H9 (cell line): ENCODE results near the gene RASGRF1. TPM values are rescaled to one million over a fixed set of nuclear protein-coding genes. Genes with fewer than 3 reads are reported as not detected.

Experiments used
- DNase-seq: peaks from one replicate; pipeline ENCODE4 v3.0.0-alpha.2; 2017
- H2AFZ ChIP-seq: one replicate; pipeline ENCODE4 v1.6.1; 2013; ENCODE audit warnings: mild to moderate bottlenecking, low read length, control low read depth, moderate library complexity
- H2AK5ac ChIP-seq: 2 replicates; pipeline ENCODE4 v1.6.1; 2013; ENCODE audit warnings: low read length, control low read depth, mixed read lengths; ENCODE audit not compliant: insufficient read length
- H2BK120ac ChIP-seq: one replicate; pipeline ENCODE4 v1.6.1; 2013; ENCODE audit warnings: low read depth, mild to moderate bottlenecking, low read length, control low read depth, inconsistent platforms; ENCODE audit not compliant: poor library complexity, severe bottlenecking
- H2BK12ac ChIP-seq: 2 replicates; pipeline ENCODE4 v1.6.1; 2013; ENCODE audit warnings: low read length, control low read depth, mixed read lengths, low read depth; ENCODE audit not compliant: insufficient read length
- H2BK15ac ChIP-seq: 2 replicates; pipeline ENCODE4 v1.6.1; 2013; ENCODE audit warnings: low read depth, low read length, control low read depth
- H2BK20ac ChIP-seq: one replicate; pipeline ENCODE4 v1.6.1; 2013; ENCODE audit warnings: low read depth, mild to moderate bottlenecking, low read length, control low read depth, inconsistent platforms; ENCODE audit not compliant: poor library complexity, severe bottlenecking
- H2BK5ac ChIP-seq: 2 replicates; pipeline ENCODE4 v1.6.1; 2013; ENCODE audit warnings: low read length, control low read depth, mixed read lengths; ENCODE audit not compliant: insufficient read length
- H3K14ac ChIP-seq: 2 replicates; pipeline ENCODE4 v1.6.1; 2013; ENCODE audit warnings: low read length, control low read depth; ENCODE audit not compliant: insufficient read depth
- H3K18ac ChIP-seq: 2 replicates; pipeline ENCODE4 v1.6.1; 2013; ENCODE audit warnings: low read depth, mild to moderate bottlenecking, mixed read lengths, low read length, control low read depth; ENCODE audit not compliant: insufficient read length
- H3K23ac ChIP-seq: 2 replicates; pipeline ENCODE4 v1.6.1; 2013; ENCODE audit warnings: low read length, control low read depth, mixed read lengths, low read depth; ENCODE audit not compliant: insufficient read length
- H3K23me2 ChIP-seq: 2 replicates; pipeline ENCODE4 v1.6.1; 2013; ENCODE audit warnings: low read depth, mild to moderate bottlenecking, mixed read lengths, low read length, control low read depth; ENCODE audit not compliant: insufficient read length, poor library complexity, severe bottlenecking
- H3K27ac ChIP-seq: 2 replicates; pipeline ENCODE4 v1.5.1; 2013; ENCODE audit warnings: low read length, control low read depth, mixed read lengths, low read depth; ENCODE audit not compliant: insufficient read length
- H3K27me3 ChIP-seq: 2 replicates; pipeline ENCODE4 v1.6.1; 2013; ENCODE audit warnings: low read length, control low read depth, inconsistent platforms; ENCODE audit not compliant: insufficient read depth
- H3K4ac ChIP-seq: 2 replicates; pipeline ENCODE4 v1.6.1; 2013; ENCODE audit warnings: low read depth, mild to moderate bottlenecking, control low read depth, inconsistent platforms, low read length, moderate library complexity
- H3K4me1 ChIP-seq: 2 replicates; pipeline ENCODE4 v1.6.1; 2013; ENCODE audit warnings: low read length, control low read depth, inconsistent platforms; ENCODE audit not compliant: insufficient read depth
- H3K4me2 ChIP-seq: 2 replicates; pipeline ENCODE4 v1.6.1; 2013; ENCODE audit warnings: low read length, control low read depth, mixed read lengths; ENCODE audit not compliant: insufficient read length, insufficient read depth
- H3K56ac ChIP-seq: 2 replicates; pipeline ENCODE4 v1.6.1; 2013; ENCODE audit warnings: low read depth, mild to moderate bottlenecking, mixed read lengths, low read length, control low read depth; ENCODE audit not compliant: insufficient read length
- H3K79me1 ChIP-seq: 2 replicates; pipeline ENCODE4 v1.6.1; 2013; ENCODE audit warnings: low read depth, mild to moderate bottlenecking, moderate library complexity, low read length, control low read depth, inconsistent platforms; ENCODE audit not compliant: insufficient read depth, poor library complexity, severe bottlenecking
- H3K79me2 ChIP-seq: 2 replicates; pipeline ENCODE4 v1.6.1; 2013; ENCODE audit warnings: low read length, control low read depth, inconsistent platforms; ENCODE audit not compliant: insufficient read depth
- H3K9ac ChIP-seq: 2 replicates; pipeline ENCODE4 v1.6.1; 2013; ENCODE audit warnings: low read length, control low read depth, mixed read lengths; ENCODE audit not compliant: insufficient read length; ENCODE audit errors: extremely low read depth
- H3K9me3 ChIP-seq: one replicate; pipeline ENCODE4 v1.6.1; 2013; ENCODE audit warnings: low read depth, low read length, inconsistent platforms; ENCODE audit not compliant: control insufficient read depth
- H3T11ph ChIP-seq: one replicate; pipeline ENCODE4 v1.6.1; 2013; ENCODE audit warnings: mild to moderate bottlenecking, low read length, control low read depth, inconsistent platforms
- H4K20me1 ChIP-seq: one replicate; pipeline ENCODE4 v1.6.1; 2013; ENCODE audit not compliant: control insufficient read depth, insufficient read length, insufficient read depth
- H4K5ac ChIP-seq: 2 replicates; pipeline ENCODE4 v1.6.1; 2013; ENCODE audit warnings: low read depth, mild to moderate bottlenecking, mixed read lengths, low read length, control low read depth; ENCODE audit not compliant: insufficient read length
- H4K8ac ChIP-seq: replicated peaks from 2 replicates; pipeline ENCODE4 v1.6.1; 2013; ENCODE audit warnings: low read length, control low read depth, mixed read lengths, low read depth; ENCODE audit not compliant: insufficient read length
- H4K91ac ChIP-seq: 2 replicates; pipeline ENCODE4 v1.6.1; 2013; ENCODE audit warnings: low read depth, mild to moderate bottlenecking, moderate library complexity, mixed read lengths, low read length, control low read depth; ENCODE audit not compliant: insufficient read length
- H3K27ac Mint-ChIP-seq, 3 experiments: 2 replicates in 2 of 3; 3 replicates in 1 of 3; pipeline ENCODE4 v1.8.0; 2020 to 2021; ENCODE audit warnings: mixed read lengths in 3 of 3, mild to moderate bottlenecking in 1 of 3, moderate library complexity in 1 of 3
- H3K27me3 Mint-ChIP-seq: 2 replicates; pipeline ENCODE4 v1.8.0; 2021; ENCODE audit warnings: low read depth, mild to moderate bottlenecking, moderate library complexity, mixed read lengths
- H3K36me3 Mint-ChIP-seq, 3 experiments: 2 replicates in 2 of 3; 3 replicates in 1 of 3; pipeline ENCODE4 v1.8.0; 2020 to 2021; ENCODE audit warnings: low read depth in 3 of 3, mixed read lengths in 3 of 3; ENCODE audit not compliant: insufficient read depth in 1 of 3
- H3K4me1 Mint-ChIP-seq, 2 experiments: 2 replicates each; pipeline ENCODE4 v1.8.0; 2020; ENCODE audit warnings: mixed read lengths in 2 of 2
- H3K4me3 Mint-ChIP-seq, 2 experiments: 2 replicates in 1 of 2; 3 replicates in 1 of 2; pipeline ENCODE4 v1.8.0; 2020 to 2021; ENCODE audit warnings: mild to moderate bottlenecking in 2 of 2, mixed read lengths in 2 of 2, moderate library complexity in 1 of 2
- H3K9me3 Mint-ChIP-seq, 2 experiments: 2 replicates in 1 of 2; 3 replicates in 1 of 2; pipeline ENCODE4 v1.8.0; 2020; ENCODE audit warnings: mild to moderate bottlenecking in 2 of 2, mixed read lengths in 2 of 2, moderate library complexity in 1 of 2
- whole genome bisulfite sequencing: extraction: QIAGEN DNeasy Blood & Tissue Kit; methylation state at CpG from one replicate; pipeline ENCODE4 v1.1.7; 2013; ENCODE audit warnings: missing lambda C conversion rate, low lambda C conversion rate, mixed read lengths; ENCODE audit not compliant: insufficient read length; ENCODE audit errors: extremely low coverage; 5-methylcytosine and 5-hydroxymethylcytosine counted together
- total RNA-seq: library from RNA; stranded (reverse); gene quantifications from 2 replicates; pipeline ENCODE4 v1.2.1, GENCODE V29; 2021
- TF ChIP-seq, protein P1 (sequence below): fragments of 200-600 bp; sonication (generic); conservative IDR thresholded peaks from 3 replicates; pipeline ENCODE4 v1.8.0; 2021; ENCODE audit warnings: antibody characterized with exemption, mild to moderate bottlenecking

The RASGRF1 gene
- total RNA-seq, 1 experiment from 2014 or later, result 0.48 TPM

- H3K79me1 ChIP-seq, result no peaks in the 10 kb centered on the region
- H3K79me2 ChIP-seq, result no peaks in the 10 kb centered on the region
- no peak overlapping the region for H3T11ph ChIP-seq
- H2BK5ac ChIP-seq, result no peak overlapping the region
- H3K18ac ChIP-seq, result no peak overlapping the region
- TF ChIP-seq, protein P1, sequence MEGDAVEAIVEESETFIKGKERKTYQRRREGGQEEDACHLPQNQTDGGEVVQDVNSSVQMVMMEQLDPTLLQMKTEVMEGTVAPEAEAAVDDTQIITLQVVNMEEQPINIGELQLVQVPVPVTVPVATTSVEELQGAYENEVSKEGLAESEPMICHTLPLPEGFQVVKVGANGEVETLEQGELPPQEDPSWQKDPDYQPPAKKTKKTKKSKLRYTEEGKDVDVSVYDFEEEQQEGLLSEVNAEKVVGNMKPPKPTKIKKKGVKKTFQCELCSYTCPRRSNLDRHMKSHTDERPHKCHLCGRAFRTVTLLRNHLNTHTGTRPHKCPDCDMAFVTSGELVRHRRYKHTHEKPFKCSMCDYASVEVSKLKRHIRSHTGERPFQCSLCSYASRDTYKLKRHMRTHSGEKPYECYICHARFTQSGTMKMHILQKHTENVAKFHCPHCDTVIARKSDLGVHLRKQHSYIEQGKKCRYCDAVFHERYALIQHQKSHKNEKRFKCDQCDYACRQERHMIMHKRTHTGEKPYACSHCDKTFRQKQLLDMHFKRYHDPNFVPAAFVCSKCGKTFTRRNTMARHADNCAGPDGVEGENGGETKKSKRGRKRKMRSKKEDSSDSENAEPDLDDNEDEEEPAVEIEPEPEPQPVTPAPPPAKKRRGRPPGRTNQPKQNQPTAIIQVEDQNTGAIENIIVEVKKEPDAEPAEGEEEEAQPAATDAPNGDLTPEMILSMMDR, result no peak
- WGBS, result no CpG with 5 or more reads among the region's 5 CpGs
- H3K4me1 ChIP-seq, result peaks cover 5% of the 10 kb centered on the region; the same call in 1 of the 2 replicates
- no peak overlapping the region for H3K14ac ChIP-seq
- no peaks in the 10 kb centered on the region; a peak in 1 of 5 replicates for H3K9me3 Mint-ChIP-seq
- no peak overlapping the region for H3K23ac ChIP-seq
- H3K4ac ChIP-seq, result no peak overlapping the region
- no peaks in the 10 kb centered on the region for H3K27me3 ChIP-seq
- H3K9ac ChIP-seq, result no peak overlapping the region
- no peak overlapping the region for H3K27ac Mint-ChIP-seq
- H4K8ac ChIP-seq, result no peak overlapping the region
- H2AK5ac ChIP-seq, result no peak overlapping the region
- H4K5ac ChIP-seq, result no peak overlapping the region
- H2BK120ac ChIP-seq, result no peak overlapping the region
- no peaks in the 10 kb centered on the region for H4K20me1 ChIP-seq
- no peak overlapping the region for H3K56ac ChIP-seq
- H3K23me2 ChIP-seq, result no peaks in the 10 kb centered on the region
- peaks cover 2% of the 10 kb centered on the region; the same call in 1 of the 2 replicates for H3K27me3 Mint-ChIP-seq
- no peak overlapping the region for H3K27ac ChIP-seq
- no peak overlapping the region for H2BK20ac ChIP-seq
- no peaks in the 10 kb centered on the region for H3K9me3 ChIP-seq
- H2BK15ac ChIP-seq, result no peak overlapping the region
- no peak overlapping the region for H2AFZ ChIP-seq
- no peak overlapping the region for H3K4me3 Mint-ChIP-seq
- DNase-seq, result no peak
- H2BK12ac ChIP-seq, result no peak overlapping the region
- H3K4me2 ChIP-seq, result no peak overlapping the region
- H3K36me3 Mint-ChIP-seq, result no peaks in the 10 kb centered on the region; a peak in 1 of 7 replicates
- peaks cover 28 to 30% of the 10 kb centered on the region in 2 experiments for H3K4me1 Mint-ChIP-seq
- no peak overlapping the region for H4K91ac ChIP-seq
These were observed 135.2 kb downstream of the RASGRF1 start for GRCh38 chr15:78955355-78955754.
